ENCODE measurements around the gene CHD1L. TPM values are rescaled to one million over a fixed set of nuclear protein-coding genes. Genes with fewer than 3 reads are reported as not detected.
A peak's percentile ranks its signal among the peaks of the same experiment; 100 is the strongest.

CHD1L gene
- total RNA-seq, 1 experiment from 2014 or later = 81.5 TPM

DNA sequence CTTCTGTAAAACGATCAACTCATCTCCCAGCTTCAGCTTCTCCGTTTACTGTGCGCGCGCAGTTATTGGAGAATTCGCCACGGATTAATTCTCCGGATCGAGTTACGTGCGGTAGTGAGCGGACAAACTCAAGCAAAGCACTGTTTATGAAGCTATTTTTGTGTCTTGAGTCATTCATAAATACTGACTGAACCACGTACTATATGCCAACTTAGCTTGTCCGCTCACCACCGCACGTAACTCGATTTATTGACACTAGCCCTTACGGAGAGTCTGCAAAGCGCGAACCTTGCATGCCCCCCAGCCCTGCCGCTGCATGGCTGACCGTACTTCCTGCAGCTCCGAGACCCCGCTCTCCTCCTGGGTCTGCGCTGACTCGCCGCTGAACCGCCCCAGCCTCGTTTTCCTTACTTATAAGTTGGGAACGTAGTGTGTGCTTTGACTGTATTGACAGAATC lies 773 bp downstream of the CHD1L start:
- peak overlapping the region; percentile 71 for H3K27ac Mint-ChIP-seq (ENCODE audit: low read depth, unreplicated experiment)
- H3K9me3 Mint-ChIP-seq (ENCODE audit: unreplicated experiment) = no peaks in the 10 kb centered on the region
- H3K36me3 Mint-ChIP-seq (ENCODE audit: insufficient read depth, unreplicated experiment) = no peaks in the 10 kb centered on the region
- peaks cover 41% of the 10 kb centered on the region for H3K4me1 Mint-ChIP-seq (ENCODE audit: insufficient read depth, unreplicated experiment)
- TF ChIP-seq, protein P1, sequence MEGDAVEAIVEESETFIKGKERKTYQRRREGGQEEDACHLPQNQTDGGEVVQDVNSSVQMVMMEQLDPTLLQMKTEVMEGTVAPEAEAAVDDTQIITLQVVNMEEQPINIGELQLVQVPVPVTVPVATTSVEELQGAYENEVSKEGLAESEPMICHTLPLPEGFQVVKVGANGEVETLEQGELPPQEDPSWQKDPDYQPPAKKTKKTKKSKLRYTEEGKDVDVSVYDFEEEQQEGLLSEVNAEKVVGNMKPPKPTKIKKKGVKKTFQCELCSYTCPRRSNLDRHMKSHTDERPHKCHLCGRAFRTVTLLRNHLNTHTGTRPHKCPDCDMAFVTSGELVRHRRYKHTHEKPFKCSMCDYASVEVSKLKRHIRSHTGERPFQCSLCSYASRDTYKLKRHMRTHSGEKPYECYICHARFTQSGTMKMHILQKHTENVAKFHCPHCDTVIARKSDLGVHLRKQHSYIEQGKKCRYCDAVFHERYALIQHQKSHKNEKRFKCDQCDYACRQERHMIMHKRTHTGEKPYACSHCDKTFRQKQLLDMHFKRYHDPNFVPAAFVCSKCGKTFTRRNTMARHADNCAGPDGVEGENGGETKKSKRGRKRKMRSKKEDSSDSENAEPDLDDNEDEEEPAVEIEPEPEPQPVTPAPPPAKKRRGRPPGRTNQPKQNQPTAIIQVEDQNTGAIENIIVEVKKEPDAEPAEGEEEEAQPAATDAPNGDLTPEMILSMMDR (IDR thresholded peaks at IDR 0.05; ENCODE audit: unreplicated experiment) = no peak
- no TSS peak for BruUV-seq (replicated peaks)
- ChIA-PET CTCF (interaction anchor here (0.6 to 4.0 kb wide), 31 partner anchors 10 to 443 kb away, joined by 3 to 131 read pairs (median 4); partner anchors contain the start of genes FMO5 and PRKAB2), POLR2A (interaction anchor here (0.6 to 7.0 kb wide), 18 partner anchors 10 to 305 kb away, joined by 3 to 298 read pairs (median 4); partner anchors contain the start of genes FMO5 and PRKAB2)
- no peaks in the 10 kb centered on the region for H3K27me3 Mint-ChIP-seq (ENCODE audit: insufficient read depth, unreplicated experiment)
- intact Hi-C loops (cut with micrococcal nuclease) = loop anchor here (1.0 to 10.0 kb wide), 6 partner anchors 30 to 308 kb away; partner anchors contain the start of genes NBPF12 and PRKAB2
- peak overlapping the region; percentile 70 for H3K4me3 Mint-ChIP-seq (ENCODE audit: unreplicated experiment)
- no peak for DNase-seq (ENCODE audit: unreplicated experiment)

DNA sequence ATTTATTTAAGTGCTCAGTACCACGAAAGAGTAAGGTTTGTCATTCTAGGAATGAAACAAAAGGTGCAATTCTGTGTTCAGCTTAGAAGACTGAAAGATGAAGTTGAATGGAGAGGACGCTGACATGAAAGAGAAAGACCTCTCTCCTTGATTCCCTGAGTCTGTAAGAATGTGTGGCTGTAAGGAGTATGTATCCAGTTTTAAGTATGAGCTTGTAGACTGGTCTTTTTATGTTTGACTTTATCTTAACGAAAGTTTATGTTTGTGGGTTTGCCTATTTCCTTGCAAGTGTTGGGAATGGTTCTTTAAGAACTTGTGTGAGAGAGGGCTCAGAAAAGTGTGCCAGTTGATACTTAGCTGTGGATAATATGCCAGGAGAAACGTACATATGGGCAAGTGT lies 1.4 kb downstream of the CHD1L start:
- CTCF ChIA-PET = interaction anchor here (0.6 to 4.0 kb wide), 30 partner anchors 9 to 442 kb away, joined by 3 to 131 read pairs (median 4); partner anchors contain the start of genes FMO5 and PRKAB2
- Mint-ChIP-seq H3K4me1 (ENCODE audit: insufficient read depth, unreplicated experiment) (peaks cover 38% of the 10 kb centered on the region), H3K27ac (ENCODE audit: low read depth, unreplicated experiment) (peak overlapping the region; percentile 71), H3K9me3 (ENCODE audit: unreplicated experiment) (no peaks in the 10 kb centered on the region), H3K27me3 (ENCODE audit: insufficient read depth, unreplicated experiment) (no peaks in the 10 kb centered on the region), H3K4me3 (ENCODE audit: unreplicated experiment) (peak overlapping the region; percentile 70), H3K36me3 (ENCODE audit: insufficient read depth, unreplicated experiment) (no peaks in the 10 kb centered on the region)
- TF ChIP-seq, protein P1 (IDR thresholded peaks at IDR 0.05; ENCODE audit: unreplicated experiment) = no peak
- POLR2A ChIA-PET = interaction anchor here (0.6 to 7.0 kb wide), 13 partner anchors 9 to 159 kb away, joined by 3 to 298 read pairs (median 7); partner anchors contain the start of genes FMO5 and PRKAB2
- intact Hi-C loops (cut with micrococcal nuclease) = loop anchor here (1.0 to 10.0 kb wide), 6 partner anchors 29 to 309 kb away; partner anchors contain the start of genes NBPF12 and PRKAB2
- TSS peak; percentile 46 for BruUV-seq (replicated peaks)
- peak; percentile 27 for DNase-seq (ENCODE audit: unreplicated experiment)

DNA sequence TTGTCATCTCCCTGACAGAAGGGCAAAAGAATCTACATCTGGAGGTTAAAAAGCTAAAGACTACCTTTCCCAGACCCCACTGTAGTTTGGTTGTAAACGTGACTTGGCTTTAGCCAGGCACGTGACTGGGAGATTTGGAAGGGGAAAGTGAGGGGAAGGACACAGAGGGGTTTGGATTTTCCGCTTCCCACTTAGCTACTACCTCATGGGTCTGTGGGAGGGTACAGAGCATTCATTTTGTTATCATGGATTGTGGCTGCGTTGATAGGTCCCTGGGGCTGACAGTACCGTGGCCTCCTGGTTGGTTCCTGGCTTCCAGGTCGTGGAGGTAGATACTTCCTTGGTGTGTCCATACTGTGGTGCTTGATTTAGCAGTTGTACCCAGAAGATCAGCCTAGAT lies 2.6 kb downstream of the CHD1L start:
- no TSS peak for BruUV-seq (replicated peaks)
- TF ChIP-seq, protein P1 (IDR thresholded peaks at IDR 0.05; ENCODE audit: unreplicated experiment) = no peak
- peaks cover 38% of the 10 kb centered on the region for H3K4me1 Mint-ChIP-seq (ENCODE audit: insufficient read depth, unreplicated experiment)
- H3K4me3 Mint-ChIP-seq (ENCODE audit: unreplicated experiment) = peak overlapping the region; percentile 38
- H3K36me3 Mint-ChIP-seq (ENCODE audit: insufficient read depth, unreplicated experiment) = no peaks in the 10 kb centered on the region
- ChIA-PET POLR2A (interaction anchor here (0.6 to 7.0 kb wide), 2 partner anchors 38 to 75 kb away, joined by 3 to 298 read pairs; partner anchors contain the start of gene PRKAB2), CTCF (interaction anchor here (0.7 to 4.0 kb wide), 5 partner anchors 8 to 76 kb away, joined by 3 to 29 read pairs (median 5); no protein-coding TSS in a partner anchor)
- H3K27ac Mint-ChIP-seq (ENCODE audit: low read depth, unreplicated experiment) = peak overlapping the region; percentile 16
- DNase-seq (ENCODE audit: unreplicated experiment) = no peak
- H3K9me3 Mint-ChIP-seq (ENCODE audit: unreplicated experiment) = no peaks in the 10 kb centered on the region
- intact Hi-C loops (cut with micrococcal nuclease) = loop anchor here (10.0 kb wide), 1 partner anchor 310 kb away; the partner anchor contains the start of gene NBPF12
- no peaks in the 10 kb centered on the region for H3K27me3 Mint-ChIP-seq (ENCODE audit: insufficient read depth, unreplicated experiment)

DNA sequence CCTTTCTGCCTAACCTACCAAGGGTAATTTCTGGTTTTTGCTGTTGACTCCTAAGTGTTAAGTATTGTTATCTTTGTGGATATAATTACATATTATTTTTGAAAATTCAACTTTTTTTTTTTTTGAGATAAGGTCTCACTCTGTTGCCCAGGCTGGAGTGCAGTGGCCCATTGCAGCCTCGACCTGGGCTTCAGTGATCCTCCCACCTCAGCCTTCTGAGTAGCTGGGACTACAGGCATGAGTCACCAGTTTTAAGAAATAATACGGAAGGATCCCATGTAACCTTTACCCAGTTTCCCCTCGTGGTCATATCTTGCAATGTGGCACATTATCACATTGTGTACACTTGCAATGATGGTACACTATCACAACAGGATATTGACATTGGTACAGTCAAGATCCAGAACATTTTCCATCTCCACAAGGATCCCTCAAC lies 3.1 kb downstream of the CHD1L start:
- intact Hi-C loops (cut with micrococcal nuclease) = loop anchor here (10.0 kb wide), 1 partner anchor 311 kb away; the partner anchor contains the start of gene NBPF12
- H3K4me1 Mint-ChIP-seq (ENCODE audit: insufficient read depth, unreplicated experiment) = peaks cover 38% of the 10 kb centered on the region

More for the DNA sequence above, 3.1 kb downstream of the CHD1L start:
- ChIA-PET POLR2A (interaction anchor here (0.6 to 7.0 kb wide), 4 partner anchors 9 to 75 kb away, joined by 3 to 298 read pairs (median 4); partner anchors contain the start of gene PRKAB2), CTCF (interaction anchor here (0.8 to 1.7 kb wide), 4 partner anchors 9 to 77 kb away, joined by 3 to 7 read pairs (median 4); no protein-coding TSS in a partner anchor)
- Mint-ChIP-seq H3K27me3 (ENCODE audit: insufficient read depth, unreplicated experiment) (no peaks in the 10 kb centered on the region), H3K36me3 (ENCODE audit: insufficient read depth, unreplicated experiment) (no peaks in the 10 kb centered on the region), H3K9me3 (ENCODE audit: unreplicated experiment) (no peaks in the 10 kb centered on the region), H3K27ac (ENCODE audit: low read depth, unreplicated experiment) (peak overlapping the region; percentile 44), H3K4me3 (ENCODE audit: unreplicated experiment) (no peak overlapping the region)
- BruUV-seq (replicated peaks) = no TSS peak
- TF ChIP-seq, protein P1 (IDR thresholded peaks at IDR 0.05; ENCODE audit: unreplicated experiment) = no peak
- DNase-seq (ENCODE audit: unreplicated experiment) = peak; percentile 61

All from MCF 10A (cell line).